DND-41 (cell line): ENCODE data around the gene FBN1.

ENCODE experiments used
- EZH2 ChIP-seq: IDR thresholded peaks from 3 replicates; pipeline ENCODE4 v1.6.1; 2012; ENCODE audit warnings: borderline replicate concordance, low read depth, mild to moderate bottlenecking, moderate library complexity, low read length, inconsistent platforms; ENCODE audit not compliant: severe bottlenecking
- TF ChIP-seq, protein P1 (sequence below): IDR thresholded peaks from 2 replicates; pipeline ENCODE4 v1.5.1; 2012; ENCODE audit warnings: borderline replicate concordance, low read length, moderate library complexity, mild to moderate bottlenecking; ENCODE audit not compliant: poor library complexity, severe bottlenecking; ENCODE audit errors: extremely low read depth

DNA sequence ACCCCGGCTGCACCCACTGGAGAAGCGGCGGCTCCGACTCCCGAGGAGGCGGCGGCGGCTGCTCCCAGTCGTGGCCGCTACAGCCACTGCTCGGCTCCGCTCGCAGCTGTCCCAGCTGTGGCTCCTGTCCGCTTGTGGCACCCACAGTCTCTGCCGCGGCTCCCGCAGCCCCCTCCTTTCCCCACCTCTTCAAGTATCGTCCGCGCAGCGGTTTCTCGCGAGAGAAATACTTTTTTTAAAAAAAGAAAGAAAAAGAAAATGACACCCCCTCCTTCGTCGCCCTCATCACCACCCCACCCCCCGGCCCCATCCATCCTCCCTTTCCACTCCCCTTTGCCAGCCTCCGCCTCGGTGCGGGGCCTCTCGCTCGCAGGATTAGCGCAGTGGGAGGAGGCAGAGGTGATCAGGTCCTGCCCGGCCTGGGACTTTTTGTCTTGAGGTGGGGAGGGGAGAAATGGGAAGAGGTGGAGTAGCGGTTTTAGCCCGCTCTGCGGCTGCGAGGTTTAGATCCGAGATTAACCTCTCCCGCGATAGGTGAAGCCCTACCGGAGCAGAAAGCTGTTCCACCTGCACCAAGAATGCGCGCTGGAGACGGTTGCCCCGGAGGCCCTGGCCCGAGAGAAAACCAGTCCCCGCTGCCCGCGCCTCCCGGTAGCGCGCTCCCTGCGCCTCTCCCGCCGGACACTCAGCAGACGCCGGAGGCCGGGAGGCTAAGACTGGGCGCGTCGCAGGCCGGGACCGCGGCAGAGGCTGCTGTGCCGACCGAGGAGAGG lies at the start of gene FBN1:
- TF ChIP-seq, protein P1, sequence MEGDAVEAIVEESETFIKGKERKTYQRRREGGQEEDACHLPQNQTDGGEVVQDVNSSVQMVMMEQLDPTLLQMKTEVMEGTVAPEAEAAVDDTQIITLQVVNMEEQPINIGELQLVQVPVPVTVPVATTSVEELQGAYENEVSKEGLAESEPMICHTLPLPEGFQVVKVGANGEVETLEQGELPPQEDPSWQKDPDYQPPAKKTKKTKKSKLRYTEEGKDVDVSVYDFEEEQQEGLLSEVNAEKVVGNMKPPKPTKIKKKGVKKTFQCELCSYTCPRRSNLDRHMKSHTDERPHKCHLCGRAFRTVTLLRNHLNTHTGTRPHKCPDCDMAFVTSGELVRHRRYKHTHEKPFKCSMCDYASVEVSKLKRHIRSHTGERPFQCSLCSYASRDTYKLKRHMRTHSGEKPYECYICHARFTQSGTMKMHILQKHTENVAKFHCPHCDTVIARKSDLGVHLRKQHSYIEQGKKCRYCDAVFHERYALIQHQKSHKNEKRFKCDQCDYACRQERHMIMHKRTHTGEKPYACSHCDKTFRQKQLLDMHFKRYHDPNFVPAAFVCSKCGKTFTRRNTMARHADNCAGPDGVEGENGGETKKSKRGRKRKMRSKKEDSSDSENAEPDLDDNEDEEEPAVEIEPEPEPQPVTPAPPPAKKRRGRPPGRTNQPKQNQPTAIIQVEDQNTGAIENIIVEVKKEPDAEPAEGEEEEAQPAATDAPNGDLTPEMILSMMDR: no peak
- peak; percentile 43 for TF ChIP-seq EZH2
